ENCODE measurements around the gene PPP1R3F.

PPP1R3F gene

DNA sequence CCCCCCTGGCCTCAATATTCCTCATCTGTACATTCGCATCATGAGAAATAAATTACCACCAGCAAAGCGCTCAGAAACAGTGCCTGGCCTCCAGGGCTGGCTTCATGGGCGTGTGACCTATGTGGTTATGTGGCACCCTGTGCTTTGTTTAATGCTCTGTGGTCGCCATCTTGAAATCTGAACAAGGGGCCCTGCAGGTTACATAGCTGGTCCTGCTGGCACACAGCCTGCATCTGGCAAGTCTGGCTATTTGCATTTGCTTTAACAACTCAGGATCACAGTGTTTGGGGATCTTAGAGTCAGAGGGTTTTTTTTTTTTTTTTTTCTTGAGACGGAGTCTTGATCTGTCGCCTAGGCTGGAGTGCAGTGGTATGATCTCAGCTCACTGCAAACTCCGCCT, 15.0 kb upstream of the PPP1R3F start:
- Histone ChIP-seq H3K4me1 (ENCODE audit: insufficient read depth, low read length) (no peaks in the 10 kb centered on the region), H2AFZ (ENCODE audit: low read depth, low read length) (no peak overlapping the region), H3K36me3 (ENCODE audit: insufficient read depth, low read length) (no peaks in the 10 kb centered on the region), H3K27me3 (ENCODE audit: insufficient read depth, low read length) (no peaks in the 10 kb centered on the region), H3K4me3 (ENCODE audit: low read length) (no peak overlapping the region), H3K9me3 (ENCODE audit: low read length) (no peaks in the 10 kb centered on the region)

DNA sequence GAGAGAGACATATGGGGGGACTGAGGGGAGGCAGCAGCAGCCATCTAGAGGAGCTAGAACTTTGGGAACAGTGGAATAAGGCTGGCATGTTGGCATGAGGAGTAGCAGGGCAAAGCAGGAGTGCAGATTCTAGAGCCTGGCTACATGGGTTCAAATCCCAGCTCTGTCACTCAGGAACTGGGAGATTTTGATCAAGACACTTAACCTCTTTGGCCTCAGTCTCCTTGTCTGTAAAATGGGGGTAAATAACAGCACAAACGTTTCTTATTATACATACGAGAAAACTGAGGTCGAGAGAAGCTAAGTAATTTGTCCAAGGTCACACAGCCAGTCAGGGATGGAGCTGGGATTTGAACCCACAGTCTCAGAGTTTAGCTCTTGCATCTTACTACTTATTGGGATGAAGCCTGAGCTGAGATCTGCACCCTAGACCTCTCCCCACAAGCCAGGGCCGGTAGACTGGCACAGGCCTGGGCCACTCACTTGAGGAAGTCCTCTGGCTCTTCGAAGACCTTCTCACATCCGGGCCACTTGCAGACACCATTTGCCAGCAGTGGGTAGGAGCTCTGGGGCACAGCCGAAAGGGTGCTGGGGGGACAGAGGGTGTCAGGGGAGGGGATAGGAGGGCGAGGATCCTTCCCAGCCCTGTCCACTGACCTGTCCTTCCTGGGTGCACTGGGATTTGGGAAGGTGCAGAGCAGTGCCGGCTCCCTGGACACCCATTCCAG, 13.2 kb upstream of the PPP1R3F start:
- Histone ChIP-seq H3K9me3 (ENCODE audit: low read length) (no peaks in the 10 kb centered on the region), H2AFZ (ENCODE audit: low read depth, low read length) (no peak overlapping the region), H3K4me1 (ENCODE audit: insufficient read depth, low read length) (no peaks in the 10 kb centered on the region), H3K36me3 (ENCODE audit: insufficient read depth, low read length) (no peaks in the 10 kb centered on the region), H3K4me3 (ENCODE audit: low read length) (no peak overlapping the region), H3K27me3 (ENCODE audit: insufficient read depth, low read length) (no peaks in the 10 kb centered on the region)

GRCh38 chrX:49257074-49257790, 12.4 kb upstream of the PPP1R3F start:
- Histone ChIP-seq H3K4me3 (ENCODE audit: low read length) (no peak overlapping the region), H3K9me3 (ENCODE audit: low read length) (no peaks in the 10 kb centered on the region), H3K4me1 (ENCODE audit: insufficient read depth, low read length) (no peaks in the 10 kb centered on the region), H3K36me3 (ENCODE audit: insufficient read depth, low read length) (no peaks in the 10 kb centered on the region), H2AFZ (ENCODE audit: low read depth, low read length) (no peak overlapping the region), H3K27me3 (ENCODE audit: insufficient read depth, low read length) (no peaks in the 10 kb centered on the region)

DNA sequence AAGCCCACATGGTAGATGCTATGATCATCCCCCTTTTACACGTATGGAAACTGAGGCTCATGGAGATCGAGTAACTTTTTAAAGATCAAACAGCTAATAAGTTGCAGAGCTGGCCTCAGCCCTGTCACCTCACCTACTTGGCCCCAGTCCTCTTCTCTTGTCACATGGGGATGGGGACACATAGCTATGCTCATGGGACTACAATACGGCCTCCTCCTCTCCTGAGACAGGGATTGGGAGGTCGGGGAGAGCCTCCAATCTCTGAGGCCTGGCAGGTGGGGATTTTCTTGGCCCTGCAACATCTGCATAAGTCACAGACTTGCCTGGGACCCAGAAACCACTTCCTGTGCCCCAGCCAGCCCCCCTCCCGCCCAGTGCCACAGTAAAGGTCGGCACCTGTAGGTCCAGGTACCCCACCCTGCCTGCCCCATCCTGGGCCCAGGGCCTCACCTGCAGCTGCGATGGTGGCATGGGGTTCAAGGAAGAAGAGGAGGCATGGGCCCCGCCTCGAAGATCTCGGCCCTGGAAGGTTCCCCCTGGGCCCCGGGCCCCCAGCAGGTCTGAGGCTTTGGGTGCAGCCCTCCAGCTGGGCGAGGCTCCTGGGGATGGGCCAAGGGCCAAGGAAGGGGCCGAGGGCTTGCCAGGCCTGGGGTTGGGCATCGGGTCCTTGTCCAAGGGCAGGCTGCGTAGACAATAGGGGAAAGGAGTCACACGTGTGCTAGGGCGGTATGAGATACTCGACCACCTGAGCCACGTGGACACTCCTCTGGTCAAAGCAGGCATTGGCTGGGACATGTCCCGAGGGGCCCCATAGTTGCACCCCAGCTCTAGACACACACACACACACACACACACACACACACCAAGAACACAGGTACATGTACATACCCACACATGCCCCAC, 11.5 kb upstream of the PPP1R3F start:
- H3K4me1 ChIP-seq (ENCODE audit: insufficient read depth, low read length): no peaks in the 10 kb centered on the region
- no peaks in the 10 kb centered on the region for H3K27me3 ChIP-seq (ENCODE audit: insufficient read depth, low read length)
- H3K36me3 ChIP-seq (ENCODE audit: insufficient read depth, low read length): no peaks in the 10 kb centered on the region
- H3K9me3 ChIP-seq (ENCODE audit: low read length): no peaks in the 10 kb centered on the region
- no peak overlapping the region for H2AFZ ChIP-seq (ENCODE audit: low read depth, low read length)
- H3K4me3 ChIP-seq (ENCODE audit: low read length): no peak overlapping the region

- Histone ChIP-seq H3K36me3 (ENCODE audit: insufficient read depth, low read length) (no peaks in the 10 kb centered on the region), H2AFZ (ENCODE audit: low read depth, low read length) (no peak overlapping the region), H3K9me3 (ENCODE audit: low read length) (no peaks in the 10 kb centered on the region), H3K4me1 (ENCODE audit: insufficient read depth, low read length) (no peaks in the 10 kb centered on the region), H3K4me3 (ENCODE audit: low read length) (no peak overlapping the region), H3K27me3 (ENCODE audit: insufficient read depth, low read length) (no peaks in the 10 kb centered on the region)
Measured at GRCh38 chrX:49258749-49259124, 10.9 kb upstream of the PPP1R3F start.

DNA sequence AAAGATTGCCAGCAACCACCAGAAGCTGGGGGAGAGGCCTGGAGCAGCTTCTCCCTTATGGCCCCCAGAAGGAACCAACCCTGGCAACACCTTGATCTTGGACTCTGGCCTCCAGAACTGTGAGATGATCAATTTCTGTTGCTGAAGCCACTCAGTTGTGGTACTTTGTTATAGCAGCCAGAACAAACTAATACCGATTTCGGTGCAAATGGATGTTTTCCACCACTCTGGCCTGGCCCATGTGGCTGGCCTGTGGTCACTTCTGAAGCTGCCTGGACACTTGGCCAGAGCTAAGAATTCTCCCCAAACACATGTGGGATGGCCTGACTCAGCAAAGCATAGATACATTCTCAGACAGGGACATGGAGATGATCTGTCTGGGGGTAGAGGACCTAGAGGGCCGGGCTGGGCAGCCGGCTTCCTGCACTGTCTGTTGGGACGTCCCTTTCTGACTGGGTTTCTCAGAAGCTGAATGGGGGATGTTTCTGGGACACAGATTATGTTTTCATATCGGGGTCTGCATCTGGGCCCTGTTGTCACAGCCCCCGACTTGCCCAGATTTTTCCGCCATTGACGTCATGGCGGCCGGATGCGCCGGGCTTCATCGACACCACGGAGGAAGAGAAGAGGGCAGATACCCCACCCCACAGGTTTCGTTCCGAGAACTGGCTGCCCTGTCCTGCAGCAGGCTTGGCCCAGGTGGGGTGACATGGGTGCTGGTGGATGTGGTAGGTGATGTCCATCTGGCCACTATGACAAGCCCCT, 9.2 kb upstream of the PPP1R3F start:
- no peak overlapping the region for H2AFZ ChIP-seq (ENCODE audit: low read depth, low read length)
- H3K4me3 ChIP-seq (ENCODE audit: low read length): no peak overlapping the region

DNA sequence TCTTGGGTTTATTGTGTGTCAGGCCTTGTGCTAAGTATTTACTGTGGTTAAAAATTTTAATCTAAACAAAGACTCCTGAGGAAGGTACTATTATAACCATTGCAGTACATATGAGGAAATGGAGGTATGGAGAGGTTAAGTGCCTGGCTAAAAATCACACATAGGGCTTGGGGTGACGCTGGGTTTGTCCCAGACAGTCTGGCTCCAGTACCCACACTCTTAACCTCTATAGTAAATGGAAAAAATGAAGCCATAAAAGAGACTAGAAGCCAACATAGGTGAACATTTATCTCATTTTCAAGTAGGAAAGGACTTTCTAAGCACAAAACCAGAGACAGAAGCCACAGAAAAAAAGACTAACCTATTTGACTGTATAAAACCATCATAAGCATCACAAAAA, 7.0 kb upstream of the PPP1R3F start:
- no peaks in the 10 kb centered on the region for H3K36me3 ChIP-seq (ENCODE audit: insufficient read depth, low read length)
- no peaks in the 10 kb centered on the region for H3K9me3 ChIP-seq (ENCODE audit: low read length)
- no peaks in the 10 kb centered on the region for H3K4me1 ChIP-seq (ENCODE audit: insufficient read depth, low read length)
- no peak overlapping the region for H3K4me3 ChIP-seq (ENCODE audit: low read length)
- H2AFZ ChIP-seq (ENCODE audit: low read depth, low read length): no peak overlapping the region
- H3K27me3 ChIP-seq (ENCODE audit: insufficient read depth, low read length): no peaks in the 10 kb centered on the region

More for the DNA sequence above, 9.2 kb upstream of the PPP1R3F start:
- H3K9me3 ChIP-seq (ENCODE audit: low read length): no peaks in the 10 kb centered on the region
- no peaks in the 10 kb centered on the region for H3K27me3 ChIP-seq (ENCODE audit: insufficient read depth, low read length)
- H3K4me1 ChIP-seq (ENCODE audit: insufficient read depth, low read length): no peaks in the 10 kb centered on the region
- no peaks in the 10 kb centered on the region for H3K36me3 ChIP-seq (ENCODE audit: insufficient read depth, low read length)

- no peak overlapping the region for H2AFZ ChIP-seq (ENCODE audit: low read depth, low read length)
- no peaks in the 10 kb centered on the region for H3K36me3 ChIP-seq (ENCODE audit: insufficient read depth, low read length)
- H3K27me3 ChIP-seq (ENCODE audit: insufficient read depth, low read length): no peaks in the 10 kb centered on the region
- H3K4me1 ChIP-seq (ENCODE audit: insufficient read depth, low read length): no peaks in the 10 kb centered on the region
- H3K9me3 ChIP-seq (ENCODE audit: low read length): no peaks in the 10 kb centered on the region
- no peak overlapping the region for H3K4me3 ChIP-seq (ENCODE audit: low read length)
Measured at GRCh38 chrX:49263631-49264030, 6.0 kb upstream of the PPP1R3F start.

GRCh38 chrX:49264460-49264859, 5.1 kb upstream of the PPP1R3F start, which contains the start of gene FOXP3:
TSS of gene FOXP3 (minus strand) at chrX:49264710. CDS start at chrX:49258505, 6,205 bp downstream.
- H3K4me3 ChIP-seq (ENCODE audit: low read length): no peak within 1 kb of the TSS
- H3K9me3 ChIP-seq (ENCODE audit: low read length): no peaks in the 10 kb centered on the region
- no peaks in the 10 kb centered on the region for H3K36me3 ChIP-seq (ENCODE audit: insufficient read depth, low read length)
- no peaks in the 10 kb centered on the region for H3K27me3 ChIP-seq (ENCODE audit: insufficient read depth, low read length)
- H3K4me1 ChIP-seq (ENCODE audit: insufficient read depth, low read length): no peaks in the 10 kb centered on the region
- no peak within 1 kb of the TSS for H2AFZ ChIP-seq (ENCODE audit: low read depth, low read length)

DNA sequence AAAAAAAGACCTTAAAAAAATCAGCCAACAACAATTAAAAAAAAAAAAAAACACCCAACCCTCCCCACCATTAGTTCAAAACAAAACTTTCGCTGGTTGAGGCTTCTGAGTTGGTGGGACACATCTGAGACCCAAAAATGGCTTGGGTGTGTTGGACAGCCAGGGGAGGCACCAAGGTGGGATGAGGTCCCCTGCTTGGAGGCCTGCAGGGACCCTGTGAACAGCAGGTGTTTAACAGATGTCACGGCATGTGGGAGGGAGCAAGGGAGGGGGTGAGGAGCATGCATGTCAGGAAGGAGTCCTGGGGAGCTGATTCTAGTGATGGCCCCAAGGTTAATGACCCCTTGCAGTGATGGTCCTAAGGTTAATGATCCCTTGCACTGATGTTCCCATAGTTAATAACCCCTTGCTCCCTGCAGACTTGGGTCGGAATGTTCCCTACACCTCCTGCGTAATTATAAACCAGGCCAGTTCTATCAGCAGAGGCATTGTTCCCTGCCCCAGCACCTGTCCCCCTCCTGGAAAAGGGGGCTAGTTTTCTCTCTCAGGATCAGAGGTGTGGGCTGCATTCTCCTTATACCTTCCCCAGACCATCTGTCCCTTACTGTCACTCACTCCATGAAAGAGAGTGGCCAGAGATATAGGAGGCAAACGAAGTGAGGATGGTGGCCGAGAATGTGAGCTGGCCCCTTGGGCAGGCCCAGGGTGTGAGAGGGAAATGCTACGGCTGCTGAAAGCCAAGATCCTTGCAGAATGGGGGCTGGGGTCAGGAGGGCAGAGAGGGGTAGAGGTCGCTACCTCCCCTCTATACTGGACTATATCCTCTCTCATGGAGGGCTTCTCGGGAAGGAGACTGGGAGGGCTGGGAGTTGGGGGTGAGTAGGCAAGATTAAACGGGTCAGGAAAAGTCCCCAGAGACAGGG, 2.8 kb upstream of the PPP1R3F start:
- H3K4me1 ChIP-seq (ENCODE audit: insufficient read depth, low read length): peaks cover 7% of the 10 kb centered on the region
- no peaks in the 10 kb centered on the region for H3K9me3 ChIP-seq (ENCODE audit: low read length)
- no peaks in the 10 kb centered on the region for H3K36me3 ChIP-seq (ENCODE audit: insufficient read depth, low read length)
- no peak overlapping the region for H3K4me3 ChIP-seq (ENCODE audit: low read length)
- no peak overlapping the region for H2AFZ ChIP-seq (ENCODE audit: low read depth, low read length)
- H3K27me3 ChIP-seq (ENCODE audit: insufficient read depth, low read length): no peaks in the 10 kb centered on the region

GRCh38 chrX:49268702-49269009, 937 bp upstream of the PPP1R3F start:
- Histone ChIP-seq H3K27me3 (ENCODE audit: insufficient read depth, low read length) (no peaks in the 10 kb centered on the region), H3K4me3 (ENCODE audit: low read length) (peak overlapping the region; percentile 53), H3K9me3 (ENCODE audit: low read length) (no peaks in the 10 kb centered on the region), H3K4me1 (ENCODE audit: insufficient read depth, low read length) (peaks cover 7% of the 10 kb centered on the region), H3K36me3 (ENCODE audit: insufficient read depth, low read length) (no peaks in the 10 kb centered on the region), H2AFZ (ENCODE audit: low read depth, low read length) (no peak overlapping the region)
